Endodermal cell (in vitro differentiated cells): ENCODE data around the gene BRF1. TPM values are rescaled to one million over a fixed set of nuclear protein-coding genes. Genes with fewer than 3 reads are reported as not detected.
A peak's percentile ranks its signal among the peaks of the same experiment; 100 is the strongest.

Source experiments
- DNase-seq: peaks from one replicate; pipeline ENCODE4 v3.0.0-alpha.2; 2017
- H3K27ac ChIP-seq: 2 replicates; pipeline ENCODE4 v1.5.1; 2013; ENCODE audit warnings: mild to moderate bottlenecking, low read depth, low read length, moderate library complexity
- H3K27me3 ChIP-seq: 2 replicates; pipeline ENCODE4 v1.6.1; 2013; ENCODE audit warnings: mild to moderate bottlenecking, low read length, moderate library complexity; ENCODE audit not compliant: insufficient read depth, control insufficient read depth, poor library complexity, severe bottlenecking
- H3K36me3 ChIP-seq: 2 replicates; pipeline ENCODE4 v1.7.0; 2013; ENCODE audit warnings: mild to moderate bottlenecking, low read length, moderate library complexity; ENCODE audit not compliant: control insufficient read depth, insufficient read depth
- H3K4me1 ChIP-seq: one replicate; pipeline ENCODE4 v1.7.0; 2013; ENCODE audit warnings: low read length; ENCODE audit not compliant: control insufficient read depth, insufficient read depth
- H3K4me3 ChIP-seq: 2 replicates; pipeline ENCODE4 v1.5.1; 2013; ENCODE audit warnings: mild to moderate bottlenecking, low read length, moderate library complexity
- H3K9ac ChIP-seq: 2 replicates; pipeline ENCODE4 v1.6.1; 2013; ENCODE audit warnings: mild to moderate bottlenecking, low read length, moderate library complexity; ENCODE audit not compliant: poor library complexity, severe bottlenecking; ENCODE audit errors: extremely low read depth
- H3K9me3 ChIP-seq: 2 replicates; pipeline ENCODE4 v1.6.1; 2013; ENCODE audit warnings: mild to moderate bottlenecking, low read length, moderate library complexity; ENCODE audit not compliant: control insufficient read depth
- H3K27ac Mint-ChIP-seq: 2 replicates; pipeline ENCODE4 v1.8.0; 2020; ENCODE audit warnings: mixed read lengths
- H3K27me3 Mint-ChIP-seq: 2 replicates; pipeline ENCODE4 v1.8.0; 2021; ENCODE audit warnings: mild to moderate bottlenecking, mixed read lengths; ENCODE audit not compliant: insufficient read depth
- H3K36me3 Mint-ChIP-seq: 2 replicates; pipeline ENCODE4 v1.8.0; 2020; ENCODE audit warnings: low read depth, mixed read lengths
- H3K4me1 Mint-ChIP-seq: 2 replicates; pipeline ENCODE4 v1.8.0; 2020; ENCODE audit warnings: mixed read lengths
- H3K4me3 Mint-ChIP-seq: 2 replicates; pipeline ENCODE4 v1.8.0; 2020; ENCODE audit warnings: mild to moderate bottlenecking, moderate library complexity, mixed read lengths
- H3K9me3 Mint-ChIP-seq: 2 replicates; pipeline ENCODE4 v1.8.0; 2020; ENCODE audit warnings: mild to moderate bottlenecking, mixed read lengths
- WGBS, 2 experiments: methylation state at CpG; one replicate each; pipeline versions ENCODE4 v1.1.5 to v1.1.7; 2013; ENCODE audit warnings: missing lambda C conversion rate in 2 of 2, mixed read lengths in 1 of 2; ENCODE audit not compliant: insufficient coverage in 1 of 2, insufficient read length in 1 of 2; 5-methylcytosine and 5-hydroxymethylcytosine counted together
- total RNA-seq, 2 donors: library from RNA; stranded (reverse); fragmentation: NEBNext Ultra II Directional in 1 of 2; extraction: Animal tissue kit (Norgen Biotek cat#: 25700) in 1 of 2; gene quantifications; 2 replicates in 1 of 2; 3 replicates in 1 of 2; pipeline ENCODE4 v1.2.1, GENCODE V29; 2021
- TF ChIP-seq, protein P1 (sequence below): fragments of 200-600 bp; sonication (generic); conservative IDR thresholded peaks from 2 replicates; pipeline ENCODE4 v1.5.0; 2021; ENCODE audit warnings: antibody characterized with exemption, mild to moderate bottlenecking

BRF1 gene
- total RNA-seq, 2 donors from 2014 or later = 37.0 to 44.5 TPM

DNA sequence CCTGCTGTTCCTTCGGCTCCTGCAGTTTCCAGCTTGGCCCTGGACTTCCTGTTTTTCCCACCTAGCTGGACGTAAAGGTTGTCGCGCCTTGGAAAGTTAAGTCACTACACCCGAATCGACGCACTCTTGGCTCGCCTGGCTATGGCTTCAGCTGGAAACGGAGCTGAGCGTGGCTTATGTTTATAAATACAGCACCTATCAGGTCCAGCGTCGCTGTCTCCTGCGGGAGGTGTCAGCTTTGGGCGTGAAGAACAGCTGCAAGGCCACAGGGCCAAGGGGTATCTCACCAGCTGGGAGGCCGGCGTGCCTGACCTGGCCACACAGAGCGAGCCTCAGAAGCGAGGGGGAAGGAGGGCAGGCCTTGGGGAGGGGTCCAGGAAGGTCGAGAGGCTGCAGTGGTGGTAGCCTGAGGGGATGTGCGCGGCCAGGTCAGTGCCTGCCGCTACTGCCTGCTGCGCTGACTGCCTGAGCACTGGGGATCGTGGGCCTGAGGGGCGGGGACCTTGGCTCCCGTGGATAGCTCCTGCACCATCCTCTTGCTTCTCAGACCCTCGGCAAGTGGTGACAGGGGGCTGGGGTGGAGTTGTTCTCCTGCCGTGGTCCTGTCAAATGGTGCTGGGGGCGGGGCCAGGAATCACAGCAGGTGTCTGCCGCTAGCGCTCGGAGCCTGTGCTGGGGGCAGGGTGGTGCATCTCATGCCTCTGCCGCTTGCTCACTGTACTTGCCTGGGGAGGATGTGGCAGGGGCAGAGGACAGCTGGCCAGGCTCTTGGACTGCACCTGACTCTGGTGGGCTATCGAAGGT lies 26.3 kb upstream of the BRF1 start:
- DNase-seq = peak; percentile 83
- H3K27me3 Mint-ChIP-seq = no peaks in the 10 kb centered on the region
- Histone ChIP-seq H3K27me3 (no peaks in the 10 kb centered on the region), H3K9me3 (peaks cover 4% of the 10 kb centered on the region), H3K4me1 (peaks cover 18% of the 10 kb centered on the region), H3K9ac (no peak overlapping the region), H3K36me3 (no peaks in the 10 kb centered on the region), H3K27ac (no peak overlapping the region), H3K4me3 (no peak overlapping the region)
- H3K27ac Mint-ChIP-seq = no peak overlapping the region
- no peak overlapping the region for H3K4me3 Mint-ChIP-seq
- H3K4me1 Mint-ChIP-seq = peaks cover 21% of the 10 kb centered on the region
- peaks cover 9% of the 10 kb centered on the region for H3K36me3 Mint-ChIP-seq
- H3K9me3 Mint-ChIP-seq = peaks cover 1% of the 10 kb centered on the region
- TF ChIP-seq, protein P1, sequence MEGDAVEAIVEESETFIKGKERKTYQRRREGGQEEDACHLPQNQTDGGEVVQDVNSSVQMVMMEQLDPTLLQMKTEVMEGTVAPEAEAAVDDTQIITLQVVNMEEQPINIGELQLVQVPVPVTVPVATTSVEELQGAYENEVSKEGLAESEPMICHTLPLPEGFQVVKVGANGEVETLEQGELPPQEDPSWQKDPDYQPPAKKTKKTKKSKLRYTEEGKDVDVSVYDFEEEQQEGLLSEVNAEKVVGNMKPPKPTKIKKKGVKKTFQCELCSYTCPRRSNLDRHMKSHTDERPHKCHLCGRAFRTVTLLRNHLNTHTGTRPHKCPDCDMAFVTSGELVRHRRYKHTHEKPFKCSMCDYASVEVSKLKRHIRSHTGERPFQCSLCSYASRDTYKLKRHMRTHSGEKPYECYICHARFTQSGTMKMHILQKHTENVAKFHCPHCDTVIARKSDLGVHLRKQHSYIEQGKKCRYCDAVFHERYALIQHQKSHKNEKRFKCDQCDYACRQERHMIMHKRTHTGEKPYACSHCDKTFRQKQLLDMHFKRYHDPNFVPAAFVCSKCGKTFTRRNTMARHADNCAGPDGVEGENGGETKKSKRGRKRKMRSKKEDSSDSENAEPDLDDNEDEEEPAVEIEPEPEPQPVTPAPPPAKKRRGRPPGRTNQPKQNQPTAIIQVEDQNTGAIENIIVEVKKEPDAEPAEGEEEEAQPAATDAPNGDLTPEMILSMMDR = no peak
- WGBS, 2 experiments = 49 to 59% methylated on average over 29 to 34 of the region's 34 CpGs

DNA sequence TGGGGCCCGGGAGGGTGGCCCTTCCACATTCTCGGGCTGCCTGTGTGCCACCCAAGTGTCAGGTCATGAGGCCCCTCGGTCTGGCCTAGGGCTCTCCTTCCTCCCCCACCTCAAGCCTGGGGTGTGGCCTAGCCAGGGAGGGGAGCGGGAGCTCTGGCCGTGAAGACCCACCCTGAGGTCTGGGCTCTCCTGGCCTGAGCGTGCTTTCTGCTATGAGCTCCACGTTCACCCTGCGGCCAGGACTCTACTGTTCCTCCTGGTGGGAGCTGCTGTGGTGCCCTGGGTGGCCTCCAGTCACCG lies 25.7 kb upstream of the BRF1 start:
- peaks cover 8% of the 10 kb centered on the region for H3K36me3 Mint-ChIP-seq
- H3K9me3 Mint-ChIP-seq = no peaks in the 10 kb centered on the region
- peak; percentile 53 for DNase-seq
- H3K4me3 Mint-ChIP-seq = no peak overlapping the region
- Histone ChIP-seq H3K9ac (no peak overlapping the region), H3K9me3 (peaks cover 4% of the 10 kb centered on the region), H3K4me3 (no peak overlapping the region), H3K27me3 (no peaks in the 10 kb centered on the region), H3K4me1 (peaks cover 16% of the 10 kb centered on the region), H3K27ac (no peak overlapping the region), H3K36me3 (no peaks in the 10 kb centered on the region)
- peaks cover 21% of the 10 kb centered on the region for H3K4me1 Mint-ChIP-seq
- TF ChIP-seq, protein P1 = no peak
- WGBS, 2 experiments = 85 to 87% methylated on average over 7 to 9 of the region's 9 CpGs
- H3K27me3 Mint-ChIP-seq = no peaks in the 10 kb centered on the region
- no peak overlapping the region for H3K27ac Mint-ChIP-seq

DNA sequence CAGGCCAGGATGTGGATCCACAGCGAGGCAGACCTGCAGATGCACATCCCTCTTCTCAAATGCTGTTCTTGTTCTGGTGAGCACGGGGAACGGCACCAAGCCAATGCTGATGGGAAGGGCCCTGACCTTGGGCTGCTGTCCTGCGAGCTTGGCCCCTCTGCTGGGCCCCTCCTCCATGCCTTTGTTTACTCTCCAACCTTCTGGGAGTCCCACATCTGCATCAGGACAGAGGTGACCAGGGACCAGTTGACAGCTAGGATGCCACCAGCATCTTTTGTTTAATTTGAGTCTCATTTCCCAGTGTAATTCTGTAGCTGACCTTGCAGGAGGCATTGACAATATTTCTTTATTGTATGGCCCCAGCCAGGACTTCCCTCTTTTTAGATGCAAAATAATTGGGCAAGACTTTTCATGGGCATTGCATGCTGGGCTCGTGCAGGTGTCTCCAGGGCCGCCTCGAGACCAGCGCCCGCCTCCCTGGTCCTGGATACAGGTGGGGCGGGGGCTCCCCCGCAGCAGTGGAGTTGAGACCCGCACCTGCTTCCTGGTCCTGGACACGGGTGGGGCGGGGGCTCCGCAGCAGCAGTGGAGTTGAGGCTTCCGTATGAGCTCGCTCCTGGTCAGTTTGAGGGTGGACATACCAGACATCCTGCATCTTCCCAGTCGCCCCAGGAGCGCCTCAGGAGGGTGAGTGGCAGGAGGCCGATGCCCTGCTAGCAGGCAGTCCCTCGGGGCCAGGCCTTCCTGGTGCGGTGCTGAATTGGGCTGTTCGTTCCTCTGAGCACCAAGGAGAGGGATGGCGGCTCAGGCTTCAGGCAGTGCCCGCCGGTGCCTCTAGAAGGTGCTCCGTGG lies 25.1 kb upstream of the BRF1 start:
- peaks cover 3% of the 10 kb centered on the region for H3K9me3 Mint-ChIP-seq
- H3K27me3 ChIP-seq = no peaks in the 10 kb centered on the region
- H3K36me3 ChIP-seq = no peaks in the 10 kb centered on the region
- peak; percentile 22 for DNase-seq
- H3K27me3 Mint-ChIP-seq = no peaks in the 10 kb centered on the region
- TF ChIP-seq, protein P1 = no peak
- no peak overlapping the region for H3K27ac Mint-ChIP-seq
- H3K4me1 ChIP-seq = peaks cover 16% of the 10 kb centered on the region
- H3K4me1 Mint-ChIP-seq = peaks cover 21% of the 10 kb centered on the region
- H3K9ac ChIP-seq = no peak overlapping the region
- no peak overlapping the region for H3K4me3 Mint-ChIP-seq
- H3K4me3 ChIP-seq = no peak overlapping the region
- WGBS, 2 experiments = 91% methylated on average over 19 to 27 of the region's 27 CpGs
- H3K9me3 ChIP-seq = no peaks in the 10 kb centered on the region
- no peak overlapping the region for H3K27ac ChIP-seq
- H3K36me3 Mint-ChIP-seq = peaks cover 11% of the 10 kb centered on the region
